ENCODE data around the gene CNTN2. TPM values are rescaled to one million over a fixed set of nuclear protein-coding genes. Genes with fewer than 3 reads are reported as not detected.

Gene CNTN2
- total and polyA plus RNA-seq, 2 of the 8 experiments (the other 6 are each of a cell fraction or from before 2014, with no cell fraction given), result 1.2 to 3.9 TPM

DNA sequence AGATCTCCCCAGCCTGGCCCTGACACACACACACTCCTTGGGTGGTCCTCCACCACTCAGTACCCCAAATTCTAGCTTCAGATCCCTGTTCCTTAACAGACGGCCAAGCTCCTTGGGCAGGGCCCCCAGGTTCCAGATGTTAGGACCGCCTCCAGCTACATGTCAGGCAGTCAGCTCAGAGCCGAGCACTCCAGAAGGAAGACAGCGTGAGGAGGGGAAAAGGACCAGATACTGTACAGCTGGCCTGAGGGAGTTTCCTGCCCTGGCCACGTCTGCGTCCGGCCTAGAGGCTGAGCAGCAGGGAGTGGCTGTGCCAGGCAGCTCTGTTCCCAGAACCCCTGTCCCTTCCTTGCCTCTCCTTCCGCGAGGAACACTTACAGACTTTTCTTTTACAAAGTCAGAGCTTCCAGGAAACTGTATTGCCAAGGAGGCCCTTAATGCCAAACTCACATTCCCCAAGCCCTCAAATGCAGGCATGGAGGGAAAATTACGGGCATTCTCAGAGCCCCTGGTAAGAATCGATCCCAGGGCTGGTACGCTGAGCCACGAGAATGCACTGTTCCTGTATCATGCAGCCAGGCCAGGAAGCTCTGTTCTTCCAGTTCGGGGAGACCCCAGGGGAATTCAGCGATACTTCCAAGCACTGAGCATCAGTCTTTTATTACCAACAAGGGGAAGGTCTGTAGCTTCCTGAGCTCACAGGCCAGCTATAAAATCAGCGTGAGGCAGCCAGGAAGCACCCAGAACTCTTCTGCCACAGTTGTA is 45.2 kb upstream of the CNTN2 start:
- Histone ChIP-seq H3K4me3 (ENCODE audit: extremely low read depth in 1 of 4, insufficient read depth in 2 of 4, low read depth in 3 of 4, low read length in 4 of 4) (no peak overlapping the region), H4K20me1 (replicated peaks in 1 of 2; ENCODE audit: control insufficient read depth in 1 of 2, insufficient read depth in 2 of 2, low read length in 2 of 2) (no peaks in the 10 kb centered on the region), H4K5ac (ENCODE audit: insufficient read length, low read depth, low read length) (no peak overlapping the region), H2BK15ac (ENCODE audit: low read length) (no peak overlapping the region), H3K23ac (ENCODE audit: insufficient read length) (no peak overlapping the region), H4K8ac (ENCODE audit: extremely low read depth, insufficient read depth, low read length) (no peak overlapping the region), H3K56ac (replicated peaks; ENCODE audit: insufficient read length, low read depth, low read length) (no peak overlapping the region), H4K91ac (replicated peaks; ENCODE audit: insufficient read length, low read length) (no peak overlapping the region), H3K79me1 (ENCODE audit: low read depth, low read length) (no peaks in the 10 kb centered on the region), H3K4ac (replicated peaks; ENCODE audit: insufficient read length, low read depth, low read length) (no peak overlapping the region), H2BK20ac (ENCODE audit: low read length) (no peak overlapping the region), H3K9me3 (ENCODE audit: insufficient read depth in 2 of 2, low read depth in 1 of 2, low read length in 1 of 2) (no peaks in the 10 kb centered on the region), H3K4me2 (ENCODE audit: insufficient read depth in 1 of 2, low read depth in 2 of 2, low read length in 2 of 2) (no peak overlapping the region), H2BK5ac (ENCODE audit: low read depth, low read length) (no peak overlapping the region), H3K14ac (ENCODE audit: insufficient read length) (no peak overlapping the region), H3K23me2 (ENCODE audit: low read depth, low read length) (no peaks in the 10 kb centered on the region), H3K36me3 (ENCODE audit: control insufficient read depth in 2 of 4, insufficient read depth in 4 of 4, low read length in 3 of 4) (no peaks in the 10 kb centered on the region), H2BK120ac (replicated peaks; ENCODE audit: low read depth, low read length) (no peak overlapping the region), H3K9ac (replicated peaks in 1 of 4; ENCODE audit: extremely low read depth in 1 of 4, low read depth in 3 of 4, low read length in 3 of 4) (no peak overlapping the region), H3K27me3 (replicated peaks in 1 of 4; ENCODE audit: control insufficient read depth in 3 of 4, extremely low read depth in 1 of 4, insufficient read depth in 3 of 4, low read length in 3 of 4) (no peaks in the 10 kb centered on the region; a peak in 1 of 7 replicates), H2AFZ (ENCODE audit: low read length) (no peak overlapping the region), H3K4me1 (replicated peaks in 1 of 4; ENCODE audit: control insufficient read depth in 3 of 4, insufficient read depth in 4 of 4, low read length in 3 of 4) (peaks cover 0 to 5% (median 1%) of the 10 kb centered on the region in 4 experiments; a peak in 3 of 7 replicates), H2AK5ac (ENCODE audit: low read depth, low read length) (no peak overlapping the region), H3K18ac (ENCODE audit: extremely low read depth, low read length) (no peak overlapping the region), H3K27ac (ENCODE audit: low read depth, low read length) (no peak overlapping the region), H3K79me2 (ENCODE audit: control insufficient read depth in 1 of 2, insufficient read depth in 2 of 2, low read length in 2 of 2) (no peaks in the 10 kb centered on the region), H2BK12ac (ENCODE audit: low read depth, low read length) (no peak overlapping the region)
- WGBS, 2 experiments (ENCODE audit: extremely low coverage in 1 of 2, insufficient coverage in 1 of 2, insufficient read length in 1 of 2, insufficient replicate concordance in 2 of 2, low coverage in 1 of 2, low lambda C conversion rate in 2 of 2, missing lambda C conversion rate in 1 of 2), result 79% methylated on average over 16 of the region's 16 CpGs; no CpG with 5 or more reads in 1 of the 2 experiments
- no peak for FAIRE-seq
- CTCF ChIA-PET (ENCODE audit: partially characterized antibody), result interaction anchor here (0.5 to 33.8 kb wide), 9 partner anchors 9 to 1158 kb away, joined by 3 to 1336 read pairs (median 6); partner anchors contain the start of gene TMEM81
- POLR2A ChIA-PET (ENCODE audit: partially characterized antibody), result interaction anchor here (0.7 kb wide), 1 partner anchor 76 kb away, joined by 3 read pairs; no protein-coding TSS in a partner anchor
- TF ChIP-seq GABPA (IDR thresholded peaks at IDR 0.05; ENCODE audit: borderline replicate concordance, insufficient read depth, low read length) (no peak), BCL11A (IDR thresholded peaks at IDR 0.05; ENCODE audit: low read depth in 2 of 2, low read length in 2 of 2) (no peak)
- no peak for DNase-seq (ENCODE audit: low read depth in 1 of 2, low spot score in 2 of 2)

Data from H1 (cell line).